Stimulated activated CD8-positive, alpha-beta memory T cell treated with anti-CD3 and anti-CD28 coated beads, Interleukin-7, amount 100 ng/mL, for 1 hour (primary cell): ENCODE data around the gene ATXN2L.
A peak's percentile ranks its signal among the peaks of the same experiment; 100 is the strongest.
"Not testable (repeated sequence)": the region's sequence is repeated elsewhere in the genome, so short reads cannot be mapped to it uniquely, and the experiment has no call there.

ENCODE experiments used
- DNase-seq, 2 donors: peaks; one replicate each; pipeline ENCODE4 v3.0.0-alpha.2; 2020; ENCODE audit warnings: low read depth in 2 of 2

The ATXN2L gene

GRCh38 chr16:28822520-28823290 lies at the start of gene ATXN2L:
ATXN2L (plus strand) TSS chr16:28822999; CDS start chr16:28823260, 261 bp downstream.
- DNase-seq: peak; percentile 87 to 90

- not testable (repeated sequence) for DNase-seq
Observed at GRCh38 chr16:28781697-28782096, 41.1 kb upstream of the ATXN2L start.

- DNase-seq: not testable (repeated sequence)
Observed at GRCh38 chr16:28782357-28782756, 40.4 kb upstream of the ATXN2L start.

- peak; percentile 25 to 44 for DNase-seq
Observed at GRCh38 chr16:28802235-28803019, 20.4 kb upstream of the ATXN2L start.

- DNase-seq: not testable (repeated sequence)
Observed at GRCh38 chr16:28807445-28808120, 15.2 kb upstream of the ATXN2L start.

GRCh38 chr16:28820016-28820415 lies 2.8 kb upstream of the ATXN2L start:
- DNase-seq: no peak

GRCh38 chr16:28820546-28820945 lies 2.3 kb upstream of the ATXN2L start:
- DNase-seq: not testable (repeated sequence)

GRCh38 chr16:28821874-28822519 lies 802 bp upstream of the ATXN2L start:
- DNase-seq: no peak

- no peak for DNase-seq
Observed at GRCh38 chr16:28823291-28823872, 583 bp downstream of the ATXN2L start.

- peak; percentile 88 to 92 for DNase-seq
Observed at GRCh38 chr16:28823873-28824716, 1.3 kb downstream of the ATXN2L start.

GRCh38 chr16:28824717-28824973 lies 1.8 kb downstream of the ATXN2L start:
- DNase-seq: no peak

GRCh38 chr16:28826141-28826540 lies 3.3 kb downstream of the ATXN2L start:
- no peak for DNase-seq

GRCh38 chr16:28829747-28830146 lies 6.9 kb downstream of the ATXN2L start:
- DNase-seq: no peak

- no peak for DNase-seq
Observed at GRCh38 chr16:28830531-28830930, 7.7 kb downstream of the ATXN2L start.

GRCh38 chr16:28834349-28834748 lies 11.6 kb downstream of the ATXN2L start:
- no peak for DNase-seq

GRCh38 chr16:28834873-28835863 lies 12.4 kb downstream of the ATXN2L start:
- no peak for DNase-seq

GRCh38 chr16:28835864-28836760 lies 13.3 kb downstream of the ATXN2L start:
- DNase-seq: no peak

- DNase-seq: no peak
Observed at GRCh38 chr16:28836761-28837064, 13.9 kb downstream of the ATXN2L start.
